22Rv1 (cell line): Measurements from ENCODE around the gene YPEL1.

Source experiments
- H3K27ac ChIP-seq: fragments of 450-650 bp; 2 replicates; pipeline ENCODE4 v1.5.1; 2017
- ZFX ChIP-seq: fragments of 450-650 bp; IDR thresholded peaks from 2 replicates; pipeline ENCODE4 v1.6.1; 2017; ENCODE audit warnings: antibody characterized with exemption, borderline replicate concordance
- TF ChIP-seq, protein P1 (sequence below): fragments of 450-650 bp; IDR thresholded peaks from 2 replicates; pipeline ENCODE4 v1.5.1; 2017; ENCODE audit warnings: mild to moderate bottlenecking

Gene YPEL1

DNA sequence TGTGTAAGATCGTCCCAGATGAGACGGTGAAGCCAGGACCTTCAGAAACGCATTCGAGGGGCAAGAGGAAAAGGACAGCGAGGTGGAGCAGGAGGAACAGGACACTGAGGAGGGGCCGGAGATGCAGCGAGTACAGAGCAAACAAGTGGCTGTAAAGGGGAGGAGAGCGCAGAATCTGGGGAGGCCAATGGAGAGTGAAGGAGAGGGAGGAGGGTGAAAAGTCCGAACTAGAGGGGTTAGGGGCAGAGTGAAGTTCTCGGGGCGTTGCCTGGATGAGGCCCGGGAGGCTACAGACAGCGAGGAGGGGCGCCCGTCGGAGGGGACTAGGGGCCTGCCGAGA lies 78.6 kb downstream of the YPEL1 start:
- no peak for TF ChIP-seq ZFX
- TF ChIP-seq, protein P1, sequence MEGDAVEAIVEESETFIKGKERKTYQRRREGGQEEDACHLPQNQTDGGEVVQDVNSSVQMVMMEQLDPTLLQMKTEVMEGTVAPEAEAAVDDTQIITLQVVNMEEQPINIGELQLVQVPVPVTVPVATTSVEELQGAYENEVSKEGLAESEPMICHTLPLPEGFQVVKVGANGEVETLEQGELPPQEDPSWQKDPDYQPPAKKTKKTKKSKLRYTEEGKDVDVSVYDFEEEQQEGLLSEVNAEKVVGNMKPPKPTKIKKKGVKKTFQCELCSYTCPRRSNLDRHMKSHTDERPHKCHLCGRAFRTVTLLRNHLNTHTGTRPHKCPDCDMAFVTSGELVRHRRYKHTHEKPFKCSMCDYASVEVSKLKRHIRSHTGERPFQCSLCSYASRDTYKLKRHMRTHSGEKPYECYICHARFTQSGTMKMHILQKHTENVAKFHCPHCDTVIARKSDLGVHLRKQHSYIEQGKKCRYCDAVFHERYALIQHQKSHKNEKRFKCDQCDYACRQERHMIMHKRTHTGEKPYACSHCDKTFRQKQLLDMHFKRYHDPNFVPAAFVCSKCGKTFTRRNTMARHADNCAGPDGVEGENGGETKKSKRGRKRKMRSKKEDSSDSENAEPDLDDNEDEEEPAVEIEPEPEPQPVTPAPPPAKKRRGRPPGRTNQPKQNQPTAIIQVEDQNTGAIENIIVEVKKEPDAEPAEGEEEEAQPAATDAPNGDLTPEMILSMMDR = no peak
- H3K27ac ChIP-seq = peak overlapping the region; percentile 80

DNA sequence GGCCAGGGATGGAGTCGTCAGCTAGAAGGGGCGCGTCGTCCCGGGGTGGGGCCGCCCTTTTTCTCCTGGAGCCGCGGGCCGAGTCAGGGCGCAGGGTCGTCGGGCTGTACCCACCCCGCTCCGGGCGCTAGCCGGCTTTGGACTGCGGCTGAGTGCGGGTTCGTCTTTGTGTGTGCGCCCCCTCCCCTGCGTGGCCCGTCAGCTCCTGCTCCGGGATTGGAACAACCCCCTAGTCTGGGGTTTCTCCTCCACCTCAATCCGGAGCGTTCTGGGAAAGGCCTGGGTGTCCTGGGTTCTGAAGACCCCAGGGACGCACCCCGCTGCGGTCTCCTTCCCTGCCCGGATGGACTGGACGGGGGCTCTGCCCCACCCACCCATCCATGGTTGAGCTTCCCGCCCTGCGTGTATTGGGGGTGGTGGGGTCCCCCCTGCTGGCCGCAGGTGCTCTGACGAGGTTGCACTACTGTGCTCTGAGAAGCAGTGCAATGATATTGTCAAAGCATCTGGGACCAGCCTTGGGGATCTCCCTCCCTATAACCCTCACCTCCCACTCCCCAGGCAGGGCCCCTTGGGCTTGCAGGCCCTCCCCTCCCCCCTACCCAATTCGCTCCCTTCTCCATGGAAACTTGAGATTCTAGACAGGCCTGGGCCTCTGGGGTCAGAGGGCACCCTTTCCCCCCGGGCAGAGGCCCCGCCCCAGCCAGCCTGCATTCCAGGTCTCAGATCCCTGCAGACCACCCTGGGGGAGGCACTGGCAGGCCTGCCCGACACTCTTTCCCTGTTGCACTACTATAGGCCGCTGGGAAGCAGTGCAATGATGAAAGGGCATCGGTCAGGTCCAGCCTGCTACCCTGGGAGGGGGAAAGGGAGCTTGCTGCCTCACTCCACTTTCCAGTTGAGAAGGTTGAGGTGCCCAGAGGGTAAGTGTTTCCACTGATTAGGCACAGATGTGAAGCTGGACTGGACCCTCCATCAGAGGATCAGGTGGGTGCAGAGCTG lies 82.7 kb downstream of the YPEL1 start:
- no peak for TF ChIP-seq ZFX
- TF ChIP-seq, protein P1 = no peak

DNA sequence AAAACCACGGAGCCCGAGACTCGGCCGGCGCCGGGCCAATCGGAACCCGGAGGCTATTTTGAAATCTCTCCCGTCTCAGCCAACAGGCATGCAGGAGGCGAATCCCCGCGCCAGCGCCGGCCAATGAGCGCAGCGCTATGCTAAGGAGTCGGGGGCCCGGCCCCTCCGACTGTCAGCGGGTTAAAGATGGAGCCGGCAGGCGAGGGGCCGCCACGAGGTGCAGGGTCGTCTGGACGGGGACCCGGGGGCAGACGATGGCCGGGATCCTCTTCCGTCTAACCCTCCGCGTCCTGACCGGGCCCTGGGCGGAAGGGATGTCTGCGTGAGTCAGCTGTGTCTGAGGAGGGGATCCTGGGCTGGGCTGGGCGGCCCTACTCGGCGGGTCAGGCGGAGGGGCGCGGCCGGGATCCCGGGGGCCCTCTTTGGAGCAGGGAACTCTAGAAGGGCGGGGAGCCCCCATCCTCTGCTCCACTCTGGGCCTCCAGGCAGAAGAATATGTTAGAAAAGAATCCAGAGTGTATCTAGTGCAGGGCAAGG lies 83.5 kb downstream of the YPEL1 start:
- H3K27ac ChIP-seq = peak overlapping the region; percentile 79
- TF ChIP-seq ZFX = no peak
- TF ChIP-seq, protein P1 = no peak

More for the DNA sequence above, 82.7 kb downstream of the YPEL1 start:
- peak overlapping the region; percentile 79 for H3K27ac ChIP-seq

DNA sequence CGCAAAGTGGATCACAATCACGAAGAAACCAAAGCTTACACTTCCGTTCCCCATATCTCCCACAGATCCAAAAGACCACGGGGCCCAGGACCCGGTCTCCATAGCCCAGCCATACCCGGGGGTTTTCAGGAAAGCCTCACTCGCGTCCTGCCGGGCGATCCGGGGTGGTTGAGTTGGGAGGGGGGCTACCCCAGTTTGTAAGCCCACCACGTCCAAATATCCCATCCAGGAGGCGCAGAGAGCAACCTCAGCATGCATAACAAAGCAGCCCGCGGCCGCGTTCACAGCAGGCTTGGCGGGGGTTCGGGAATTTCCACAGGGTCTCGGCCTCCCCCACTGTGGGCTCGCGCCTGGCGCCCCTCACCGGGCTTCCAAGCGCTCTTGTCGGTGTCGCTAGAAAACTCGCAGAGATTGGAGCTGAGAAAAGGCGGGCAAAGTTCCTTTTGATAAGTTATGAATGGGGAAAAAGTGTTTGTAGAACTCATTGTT lies 84.0 kb downstream of the YPEL1 start:
- TF ChIP-seq, protein P1 = no peak
- no peak for TF ChIP-seq ZFX
- H3K27ac ChIP-seq = peak overlapping the region; percentile 79

DNA sequence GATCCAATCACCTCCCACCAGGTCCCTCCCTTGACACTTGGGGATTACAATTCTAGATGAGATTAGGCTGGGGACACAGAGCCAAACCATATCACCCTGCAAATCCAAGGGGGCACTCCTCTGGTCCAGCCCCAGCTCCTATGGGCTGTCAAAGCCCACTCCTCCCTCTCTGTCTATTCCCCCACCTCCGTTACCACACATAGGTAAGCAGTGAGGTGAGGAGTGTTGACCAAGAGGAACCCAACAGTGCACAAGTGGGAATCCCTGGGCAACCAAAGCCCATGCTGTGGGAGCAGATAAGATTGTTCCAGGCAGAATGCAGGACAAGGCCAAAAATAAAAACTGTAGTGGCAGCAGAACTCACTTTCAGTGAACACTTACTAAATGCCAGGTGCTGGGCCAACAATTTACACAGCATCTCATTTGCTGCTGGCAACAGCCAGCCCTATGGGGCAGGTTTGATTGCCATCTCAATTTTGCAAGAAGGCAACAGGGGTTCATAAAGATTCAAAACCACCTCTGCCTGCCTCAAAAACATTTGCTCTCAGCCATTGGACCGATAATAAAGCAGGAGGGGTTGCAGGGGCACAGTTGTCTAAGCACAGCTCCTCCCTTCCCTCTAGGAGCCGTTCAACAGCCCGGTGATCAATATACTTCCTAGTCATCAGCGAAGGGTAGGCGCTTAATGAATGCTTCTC lies 84.6 kb downstream of the YPEL1 start:
- H3K27ac ChIP-seq = peak overlapping the region; percentile 79
- TF ChIP-seq, protein P1 = no peak
- TF ChIP-seq ZFX = no peak

GRCh38 chr22:21650280-21650679 lies 85.3 kb downstream of the YPEL1 start:
- H3K27ac ChIP-seq = peak overlapping the region; percentile 79; the same call in 1 of the 2 replicates

More at GRCh38 chr22:21650280-21650679, 85.3 kb downstream of the YPEL1 start:
- TF ChIP-seq, protein P1 = no peak
- no peak for TF ChIP-seq ZFX
